Right atrium auricular region (tissue), 2 donors: ENCODE results near the gene PCGF1. TPM values are rescaled to one million over a fixed set of nuclear protein-coding genes. Genes with fewer than 3 reads are reported as not detected.
"Not testable (repeated sequence)": the region's sequence is repeated elsewhere in the genome, so short reads cannot be mapped to it uniquely, and the experiment has no call there.

Source experiments
- DNase-seq: peaks from one replicate; pipeline ENCODE4 v3.0.0-alpha.2; 2019; ENCODE audit warnings: low spot score
- H3K27ac ChIP-seq, 2 donors: fragments of 200-600 bp; sonication (generic); 1 replicate in 1 of 2; 2 replicates in 1 of 2; pipeline ENCODE4 v1.5.1; 2016 to 2019
- H3K27me3 ChIP-seq, 2 donors: fragments of 200-600 bp; sonication (generic); one replicate each; pipeline versions ENCODE4 v1.5.1 to v1.6.0; 2017 to 2019
- H3K36me3 ChIP-seq: fragments of 200-600 bp; sonication (generic); one replicate; pipeline ENCODE4 v1.5.1; 2016
- H3K4me1 ChIP-seq, 2 donors: fragments of 200-600 bp; sonication (generic); one replicate each; pipeline versions ENCODE4 v1.5.1 to v1.6.0; 2017 to 2019
- H3K4me3 ChIP-seq, 2 donors: fragments of 200-600 bp; sonication (generic); 1 replicate in 1 of 2; 2 replicates in 1 of 2; pipeline ENCODE4 v1.5.1; 2017 to 2019; ENCODE audit warnings: mild to moderate bottlenecking in 1 of 2, moderate library complexity in 1 of 2
- H3K9me3 ChIP-seq, 2 donors: fragments of 200-600 bp; sonication (generic); one replicate each; pipeline ENCODE4 v1.5.1; 2019
- CTCF ChIP-seq, 2 donors: fragments of 200-600 bp; sonication (generic); IDR thresholded peaks; one replicate each; pipeline ENCODE4 v1.5.1; 2019; ENCODE audit warnings: antibody characterized with exemption in 2 of 2
- total RNA-seq, 2 donors: library from RNA; depleted of rRNA; stranded (reverse); fragments of >200 nt; gene quantifications; one replicate each; pipeline ENCODE4 v1.1.0, GENCODE V29; 2016

Gene PCGF1
- total RNA-seq, 2 donors from 2014 or later, result 15.2 to 19.0 TPM

- no peak for DNase-seq
- H3K27ac ChIP-seq, result no peak overlapping the region
- H3K27me3 ChIP-seq, result no peaks in the 10 kb centered on the region
- H3K9me3 ChIP-seq, result no peaks in the 10 kb centered on the region
- no peak for TF ChIP-seq CTCF (IDR thresholded peaks at IDR 0.05)
- H3K4me1 ChIP-seq, result peaks cover 0 to 6% of the 10 kb centered on the region in 2 donors
- peaks cover 43% of the 10 kb centered on the region for H3K36me3 ChIP-seq
- H3K4me3 ChIP-seq, result no peak overlapping the region
Measured at GRCh38 chr2:74488643-74489481, 18.6 kb downstream of the PCGF1 start.

- no peak overlapping the region for H3K27ac ChIP-seq
- peaks cover 17% of the 10 kb centered on the region for H3K36me3 ChIP-seq
- peaks cover 0 to 24% of the 10 kb centered on the region in 2 donors for H3K4me1 ChIP-seq
- H3K4me3 ChIP-seq, result no peak overlapping the region
- no peaks in the 10 kb centered on the region for H3K9me3 ChIP-seq
- no peak for DNase-seq
- H3K27me3 ChIP-seq, result no peaks in the 10 kb centered on the region
- TF ChIP-seq CTCF (IDR thresholded peaks at IDR 0.05), result no peak
Measured at GRCh38 chr2:74486141-74486540, 21.4 kb downstream of the PCGF1 start.

- peak overlapping the region; percentile 78 to 83 for H3K4me3 ChIP-seq
- peaks cover 0 to 31% of the 10 kb centered on the region in 2 donors for H3K4me1 ChIP-seq
- not testable (repeated sequence) for H3K27me3 ChIP-seq, H3K36me3 ChIP-seq, H3K9me3 ChIP-seq, DNase-seq
- peak overlapping the region; percentile 88 to 91 for H3K27ac ChIP-seq
Measured at GRCh38 chr2:74483675-74484164, 23.8 kb downstream of the PCGF1 start.

GRCh38 chr2:74482801-74483674, 24.5 kb downstream of the PCGF1 start, which contains the start of the genes CCDC142 and TTC31:
Gene CCDC142 (minus strand): TSS chr2:74482998. CDS start chr2:74482837, 161 bp downstream.
Gene TTC31 (plus strand): TSS chr2:74483081. CDS start chr2:74483096, 15 bp downstream.
- DNase-seq, result peak; percentile 98
- TF ChIP-seq CTCF (IDR thresholded peaks at IDR 0.05), result peak; percentile 71 to 85
- peak within 1 kb of the TSS; percentile 88 to 91 for H3K27ac ChIP-seq
- peak within 1 kb of the TSS; percentile 78 to 83 for H3K4me3 ChIP-seq
- peaks cover 7% of the 10 kb centered on the region for H3K36me3 ChIP-seq
- no peaks in the 10 kb centered on the region for H3K27me3 ChIP-seq
- peaks cover 0 to 31% of the 10 kb centered on the region in 2 donors for H3K4me1 ChIP-seq
- H3K9me3 ChIP-seq, result no peaks in the 10 kb centered on the region

- peak overlapping the region; percentile 78 to 83 for H3K4me3 ChIP-seq
- peaks cover 6% of the 10 kb centered on the region for H3K36me3 ChIP-seq
- DNase-seq, result no peak
- no peaks in the 10 kb centered on the region for H3K9me3 ChIP-seq
- H3K27ac ChIP-seq, result peak overlapping the region; percentile 88 to 91
- no peak for TF ChIP-seq CTCF (IDR thresholded peaks at IDR 0.05)
- H3K4me1 ChIP-seq, result peaks cover 0 to 31% of the 10 kb centered on the region in 2 donors
- no peaks in the 10 kb centered on the region for H3K27me3 ChIP-seq
Measured at GRCh38 chr2:74481961-74482800, 25.3 kb downstream of the PCGF1 start.
